ENCODE results near the gene ANKRD33B. TPM values are rescaled to one million over a fixed set of nuclear protein-coding genes. Genes with fewer than 3 reads are reported as not detected.

ANKRD33B gene
- total RNA-seq, 1 donor from 2014 or later = 4.1 TPM

Other genes starting within 250 kb of the ANKRD33B start
- gene MARCHF6, start 210.4 kb upstream of the ANKRD33B start, total RNA-seq = 161 TPM
- not detected for gene ROPN1L, start 122.2 kb upstream of the ANKRD33B start, total RNA-seq
- 18.7 TPM for gene DAP, start 197.2 kb downstream of the ANKRD33B start, total RNA-seq